CD4-positive, alpha-beta T cell (primary cell): Measurements from ENCODE around the gene RASAL3. TPM values are rescaled to one million over a fixed set of nuclear protein-coding genes. Genes with fewer than 3 reads are reported as not detected.

Experiments
- ATAC-seq: fragments of 200-7000 bp; cut with Tn5 transposase; one replicate; pipeline ENCODE4 v1.10.0; 2022; ENCODE audit warnings: mild to moderate bottlenecking; ENCODE audit not compliant: poor library complexity
- CTCF ChIA-PET: fragments of 350-600 bp; sonication (Branson Sonifier 250); formaldehyde crosslinking; loops from one replicate; lab custom pipeline; 2021; ENCODE audit warnings: antibody characterized with exemption, inconsistent platforms; lab: Charles Lee
- POLR2A ChIA-PET: fragments of 350-600 bp; sonication (Branson Sonifier 250); formaldehyde crosslinking; loops from one replicate; lab custom pipeline; 2021; ENCODE audit warnings: antibody characterized with exemption, inconsistent platforms; lab: Charles Lee
- DNase-seq, 14 experiments: peaks; one replicate each; pipeline ENCODE4 v3.0.0-alpha.2; 2013 to 2020; ENCODE audit warnings: mixed read lengths in 2 of 14
- H3K27ac ChIP-seq, 2 donors: one replicate each; pipeline versions ENCODE4 v1.5.1 to v1.7.0; 2013; ENCODE audit warnings: low read length in 2 of 2, low read depth in 1 of 2, mild to moderate bottlenecking in 1 of 2
- H3K27me3 ChIP-seq, 2 experiments: 1 replicate in 1 of 2; 2 replicates in 1 of 2; pipeline versions ENCODE4 v1.6.1 to v1.7.0; 2013; ENCODE audit warnings: low read length in 2 of 2, control low read depth in 1 of 2, mild to moderate bottlenecking in 1 of 2, moderate library complexity in 1 of 2; ENCODE audit not compliant: insufficient read depth in 2 of 2, control insufficient read depth in 1 of 2
- H3K36me3 ChIP-seq: one replicate; pipeline ENCODE4 v1.6.1; 2013; ENCODE audit warnings: low read length, control low read depth; ENCODE audit not compliant: insufficient read depth
- H3K4me1 ChIP-seq: one replicate; pipeline ENCODE4 v1.6.1; 2013; ENCODE audit warnings: low read length, control low read depth; ENCODE audit not compliant: insufficient read depth
- H3K4me3 ChIP-seq: one replicate; pipeline ENCODE4 v1.5.1; 2013; ENCODE audit warnings: mild to moderate bottlenecking, low read length, moderate library complexity
- H3K9me3 ChIP-seq, 2 experiments: 1 replicate in 1 of 2; 2 replicates in 1 of 2; pipeline versions ENCODE4 v1.6.1 to v1.7.0; 2013; ENCODE audit warnings: low read length in 2 of 2, mild to moderate bottlenecking in 2 of 2, control low read depth in 1 of 2, moderate library complexity in 1 of 2; ENCODE audit not compliant: control insufficient read depth in 1 of 2, insufficient read depth in 1 of 2
- H3K27ac Mint-ChIP-seq: one replicate; pipeline ENCODE4 v1.8.0; 2020; ENCODE audit warnings: mixed read lengths
- H3K27me3 Mint-ChIP-seq: one replicate; pipeline ENCODE4 v1.8.0; 2021; ENCODE audit warnings: mixed read lengths
- H3K36me3 Mint-ChIP-seq: one replicate; pipeline ENCODE4 v1.8.0; 2021; ENCODE audit warnings: low read depth, mixed read lengths
- H3K4me1 Mint-ChIP-seq: one replicate; pipeline ENCODE4 v1.8.0; 2021; ENCODE audit warnings: low read depth, mixed read lengths
- H3K4me3 Mint-ChIP-seq: one replicate; pipeline ENCODE4 v1.8.0; 2020; ENCODE audit warnings: mild to moderate bottlenecking, mixed read lengths
- H3K9me3 Mint-ChIP-seq: one replicate; pipeline ENCODE4 v1.8.0; 2020; ENCODE audit warnings: mixed read lengths
- intact Hi-C, 2 experiments: fragments of 100-400 bp; cut with DNase I in 1 of 2; cut with micrococcal nuclease in 1 of 2; formaldehyde crosslinking; loops; one replicate each; pipeline versions ENCODE4 v1.15.1 to v1.9.0; 2023 to 2025; cut with DNase I, micrococcal nuclease
- total RNA-seq, 174 experiments: library from RNA in 2 of 174; stranded (reverse) in 2 of 174; gene quantifications; one replicate each; pipeline ENCODE4 v1.2.3 and lab custom pipeline; 2021 to 2026
- TF ChIP-seq, protein P1 (sequence below): fragments of 200-600 bp; IDR thresholded peaks from one replicate; pipeline ENCODE4 v1.8.0; 2022; ENCODE audit warnings: antibody characterized with exemption, mild to moderate bottlenecking

RASAL3 gene
- total RNA-seq, 2 experiments from 2014 or later, result 91.8 to 92.8 TPM

DNA sequence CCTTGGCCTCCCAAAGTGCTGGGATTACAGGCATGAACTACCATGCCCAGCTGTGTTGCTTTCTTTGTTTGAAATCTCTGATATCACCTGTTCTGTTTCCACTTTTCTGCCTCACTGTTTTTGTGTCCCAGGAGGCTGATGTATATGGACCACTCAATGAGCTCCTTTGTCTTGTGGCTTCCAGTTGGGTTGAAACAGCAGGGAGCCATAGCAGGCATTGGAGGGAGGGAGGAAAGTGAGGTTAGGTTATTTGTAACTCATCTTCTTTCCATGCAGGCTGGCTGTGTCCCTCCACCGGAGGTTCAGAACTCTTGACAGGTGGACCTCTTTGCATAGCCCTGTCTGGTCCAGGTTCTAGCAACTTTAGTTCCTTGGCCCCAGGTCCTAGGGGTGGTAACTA is 37.9 kb upstream of the RASAL3 start:
- TF ChIP-seq, protein P1, sequence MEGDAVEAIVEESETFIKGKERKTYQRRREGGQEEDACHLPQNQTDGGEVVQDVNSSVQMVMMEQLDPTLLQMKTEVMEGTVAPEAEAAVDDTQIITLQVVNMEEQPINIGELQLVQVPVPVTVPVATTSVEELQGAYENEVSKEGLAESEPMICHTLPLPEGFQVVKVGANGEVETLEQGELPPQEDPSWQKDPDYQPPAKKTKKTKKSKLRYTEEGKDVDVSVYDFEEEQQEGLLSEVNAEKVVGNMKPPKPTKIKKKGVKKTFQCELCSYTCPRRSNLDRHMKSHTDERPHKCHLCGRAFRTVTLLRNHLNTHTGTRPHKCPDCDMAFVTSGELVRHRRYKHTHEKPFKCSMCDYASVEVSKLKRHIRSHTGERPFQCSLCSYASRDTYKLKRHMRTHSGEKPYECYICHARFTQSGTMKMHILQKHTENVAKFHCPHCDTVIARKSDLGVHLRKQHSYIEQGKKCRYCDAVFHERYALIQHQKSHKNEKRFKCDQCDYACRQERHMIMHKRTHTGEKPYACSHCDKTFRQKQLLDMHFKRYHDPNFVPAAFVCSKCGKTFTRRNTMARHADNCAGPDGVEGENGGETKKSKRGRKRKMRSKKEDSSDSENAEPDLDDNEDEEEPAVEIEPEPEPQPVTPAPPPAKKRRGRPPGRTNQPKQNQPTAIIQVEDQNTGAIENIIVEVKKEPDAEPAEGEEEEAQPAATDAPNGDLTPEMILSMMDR, result no peak
- Mint-ChIP-seq H3K27ac (no peak overlapping the region), H3K36me3 (no peaks in the 10 kb centered on the region), H3K4me1 (peaks cover 3% of the 10 kb centered on the region), H3K27me3 (no peaks in the 10 kb centered on the region), H3K4me3 (no peak overlapping the region), H3K9me3 (no peaks in the 10 kb centered on the region)
- Histone ChIP-seq H3K4me1 (no peaks in the 10 kb centered on the region), H3K4me3 (no peak overlapping the region), H3K9me3 (no peaks in the 10 kb centered on the region), H3K36me3 (no peaks in the 10 kb centered on the region), H3K27ac (no peak overlapping the region), H3K27me3 (no peaks in the 10 kb centered on the region)
- ChIA-PET POLR2A (interaction anchor here (0.7 kb wide), 1 partner anchor 52 kb away, joined by 3 read pairs; no protein-coding TSS in a partner anchor), CTCF (interaction anchor here (0.8 kb wide), 1 partner anchor 26 kb away, joined by 3 read pairs; no protein-coding TSS in a partner anchor)
- no peak for ATAC-seq
- intact Hi-C loops, result no loop called here
- no peak for DNase-seq

DNA sequence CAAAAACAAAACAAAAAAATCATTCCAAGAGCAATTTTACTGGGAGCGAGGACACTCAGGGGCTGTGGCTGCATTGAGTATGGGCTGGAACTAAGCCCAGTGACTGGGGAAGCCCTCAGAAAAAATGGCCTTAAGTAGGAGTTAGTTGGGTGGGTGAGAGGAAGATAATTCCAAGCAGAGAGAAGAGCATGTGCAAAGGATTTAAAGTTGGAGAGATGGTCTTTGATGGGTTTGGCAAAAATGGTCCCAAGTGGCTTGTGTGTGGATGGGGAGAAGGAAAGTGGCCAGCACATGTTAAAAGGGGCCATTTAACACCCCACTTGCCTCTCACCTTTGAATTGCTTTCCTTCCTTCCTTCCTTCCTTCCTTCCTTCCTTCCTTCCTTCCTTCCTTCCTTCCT is 37.3 kb upstream of the RASAL3 start:
- CTCF ChIA-PET, result interaction anchor here (0.8 kb wide), 1 partner anchor 27 kb away, joined by 3 read pairs; no protein-coding TSS in a partner anchor
- no peak overlapping the region for H3K27ac Mint-ChIP-seq

DNA sequence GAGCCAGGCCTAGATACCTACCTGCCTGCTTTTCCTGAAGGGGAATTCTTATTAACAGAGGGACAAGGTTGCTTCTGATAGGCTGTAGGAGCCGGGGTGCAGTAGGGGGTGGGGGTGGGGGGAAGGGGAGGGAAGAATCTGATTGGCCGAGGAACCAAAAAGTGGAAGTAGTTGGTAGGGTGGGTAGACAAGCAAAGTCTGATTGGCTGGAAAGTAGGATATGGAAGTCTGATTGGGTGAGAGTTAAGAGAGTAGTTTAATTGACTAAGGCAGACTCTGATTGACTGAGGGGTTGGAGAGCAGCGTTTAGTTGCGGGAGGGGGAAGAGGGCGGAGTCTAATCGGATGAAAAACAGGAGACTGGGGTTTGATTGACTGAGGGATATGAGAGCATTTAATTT is 34.6 kb upstream of the RASAL3 start:
- Mint-ChIP-seq H3K36me3 (no peaks in the 10 kb centered on the region), H3K27me3 (no peaks in the 10 kb centered on the region), H3K27ac (no peak overlapping the region), H3K9me3 (no peaks in the 10 kb centered on the region), H3K4me3 (no peak overlapping the region), H3K4me1 (no peaks in the 10 kb centered on the region)
- Histone ChIP-seq H3K27me3 (no peaks in the 10 kb centered on the region), H3K9me3 (no peaks in the 10 kb centered on the region), H3K4me1 (no peaks in the 10 kb centered on the region), H3K4me3 (no peak overlapping the region), H3K27ac (no peak overlapping the region), H3K36me3 (no peaks in the 10 kb centered on the region)
- ATAC-seq, result no peak
- ChIA-PET CTCF (no interaction called here), POLR2A (no interaction called here)
- no peak for DNase-seq
- intact Hi-C loops, result no loop called here
- TF ChIP-seq, protein P1, result no peak

More for the DNA sequence above, 37.3 kb upstream of the RASAL3 start:
- POLR2A ChIA-PET, result interaction anchor here (0.7 kb wide), 1 partner anchor 51 kb away, joined by 3 read pairs; no protein-coding TSS in a partner anchor
- Histone ChIP-seq H3K27ac (no peak overlapping the region), H3K27me3 (no peaks in the 10 kb centered on the region), H3K4me1 (no peaks in the 10 kb centered on the region), H3K9me3 (no peaks in the 10 kb centered on the region), H3K36me3 (no peaks in the 10 kb centered on the region), H3K4me3 (no peak overlapping the region)
- Mint-ChIP-seq H3K4me1 (no peaks in the 10 kb centered on the region), H3K9me3 (no peaks in the 10 kb centered on the region), H3K4me3 (no peak overlapping the region), H3K27me3 (no peaks in the 10 kb centered on the region), H3K36me3 (no peaks in the 10 kb centered on the region)
- DNase-seq (no peak), ATAC-seq (no peak)
- intact Hi-C loops, result no loop called here
- TF ChIP-seq, protein P1, result no peak
